Body of pancreas (tissue), 4 donors: ENCODE measurements around the gene GNAO1.

ENCODE experiments used
- CTCF ChIP-seq, 7 experiments: fragments of 450-650 bp in 4 of 7; fragments of 200-600 bp in 3 of 7; sonication (generic) in 3 of 7; IDR thresholded peaks; one replicate each; pipeline ENCODE4 v1.5.1; 2016 to 2019; ENCODE audit warnings: antibody characterized with exemption in 7 of 7
- POLR2A ChIP-seq, 3 donors: fragments of 450-650 bp; IDR thresholded peaks; one replicate each; pipeline ENCODE4 v1.6.1; 2016; ENCODE audit warnings: antibody characterized with exemption in 3 of 3, mild to moderate bottlenecking in 2 of 3

GRCh38 chr16:56174411-56174810 is 16.9 kb upstream of the GNAO1 start:
- TF ChIP-seq CTCF (IDR thresholded peaks at IDR 0.05) (no peak), POLR2A (IDR thresholded peaks at IDR 0.05) (no peak)
